ENCODE measurements around the gene U2AF1L4.

U2AF1L4 gene

DNA sequence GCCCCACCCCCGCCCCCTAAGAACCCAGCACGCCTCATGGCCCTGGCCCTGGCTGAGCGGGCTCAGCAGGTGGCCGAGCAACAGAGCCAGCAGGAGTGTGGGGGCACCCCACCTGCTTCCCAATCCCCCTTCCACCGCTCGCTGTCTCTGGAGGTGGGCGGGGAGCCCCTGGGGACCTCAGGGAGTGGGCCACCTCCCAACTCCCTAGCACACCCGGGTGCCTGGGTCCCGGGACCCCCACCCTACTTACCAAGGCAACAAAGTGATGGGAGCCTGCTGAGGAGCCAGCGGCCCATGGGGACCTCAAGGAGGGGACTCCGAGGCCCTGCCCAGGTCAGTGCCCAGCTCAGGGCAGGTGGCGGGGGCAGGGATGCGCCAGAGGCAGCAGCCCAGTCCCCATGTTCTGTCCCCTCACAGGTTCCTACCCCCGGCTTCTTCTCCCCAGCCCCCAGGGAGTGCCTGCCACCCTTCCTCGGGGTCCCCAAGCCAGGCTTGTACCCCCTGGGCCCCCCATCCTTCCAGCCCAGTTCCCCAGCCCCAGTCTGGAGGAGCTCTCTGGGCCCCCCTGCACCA lies 42.1 kb upstream of the U2AF1L4 start:
- Histone ChIP-seq H3K36me3 (ENCODE audit: insufficient read depth, low read length) (peaks cover 5% of the 10 kb centered on the region; the same call in 1 of the 2 replicates), H4K20me1 (ENCODE audit: insufficient read depth, low read length, poor library complexity, severe bottlenecking) (peaks cover 3% of the 10 kb centered on the region), H3K9me3 (ENCODE audit: insufficient read depth, low read depth, low read length) (no peaks in the 10 kb centered on the region), H3K4me1 (ENCODE audit: insufficient read depth, low read length, poor library complexity, severe bottlenecking) (no peaks in the 10 kb centered on the region), H3K9me2 (replicated peaks; ENCODE audit: low read depth, low read length) (no peaks in the 10 kb centered on the region), H3K4me2 (ENCODE audit: low read depth, low read length, poor library complexity, severe bottlenecking) (no peak overlapping the region), H3K4me3 (ENCODE audit: low read length, poor library complexity, severe bottlenecking) (no peak overlapping the region), H2AFZ (ENCODE audit: low read length) (no peak overlapping the region), H3K27me3 (ENCODE audit: insufficient read depth, low read length, poor library complexity, severe bottlenecking) (no peaks in the 10 kb centered on the region), H3K79me2 (ENCODE audit: insufficient read depth, low read length) (no peaks in the 10 kb centered on the region), H3F3A (ENCODE audit: low read depth) (no peaks in the 10 kb centered on the region), H3K9ac (ENCODE audit: low read depth, low read length, poor library complexity, severe bottlenecking) (no peak overlapping the region)
- TF ChIP-seq CTCF (conservative IDR thresholded peaks at IDR 0.05; ENCODE audit: low read length) (no peak), EZH2phosphoT487 (IDR thresholded peaks at IDR 0.05; ENCODE audit: borderline replicate concordance) (no peak)

GRCh38 chr19:35786299-35787160 lies 41.3 kb upstream of the U2AF1L4 start:
- Histone ChIP-seq H3K36me3 (ENCODE audit: insufficient read depth, low read length) (peaks cover 8% of the 10 kb centered on the region; the same call in 1 of the 2 replicates), H3K79me2 (ENCODE audit: insufficient read depth, low read length) (no peaks in the 10 kb centered on the region), H3K4me2 (ENCODE audit: low read depth, low read length, poor library complexity, severe bottlenecking) (no peak overlapping the region), H3K9ac (ENCODE audit: low read depth, low read length, poor library complexity, severe bottlenecking) (no peak overlapping the region), H3K4me3 (ENCODE audit: low read length, poor library complexity, severe bottlenecking) (no peak overlapping the region), H3K4me1 (ENCODE audit: insufficient read depth, low read length, poor library complexity, severe bottlenecking) (no peaks in the 10 kb centered on the region), H4K20me1 (ENCODE audit: insufficient read depth, low read length, poor library complexity, severe bottlenecking) (peaks cover 3% of the 10 kb centered on the region), H2AFZ (ENCODE audit: low read length) (no peak overlapping the region), H3K9me3 (ENCODE audit: insufficient read depth, low read depth, low read length) (no peaks in the 10 kb centered on the region), H3K9me2 (replicated peaks; ENCODE audit: low read depth, low read length) (no peaks in the 10 kb centered on the region), H3K27me3 (ENCODE audit: insufficient read depth, low read length, poor library complexity, severe bottlenecking) (no peaks in the 10 kb centered on the region), H3F3A (ENCODE audit: low read depth) (no peaks in the 10 kb centered on the region)
- no peak for TF ChIP-seq EZH2phosphoT487 (IDR thresholded peaks at IDR 0.05; ENCODE audit: borderline replicate concordance)
- TF ChIP-seq CTCF (conservative IDR thresholded peaks at IDR 0.05; ENCODE audit: low read length): no peak

DNA sequence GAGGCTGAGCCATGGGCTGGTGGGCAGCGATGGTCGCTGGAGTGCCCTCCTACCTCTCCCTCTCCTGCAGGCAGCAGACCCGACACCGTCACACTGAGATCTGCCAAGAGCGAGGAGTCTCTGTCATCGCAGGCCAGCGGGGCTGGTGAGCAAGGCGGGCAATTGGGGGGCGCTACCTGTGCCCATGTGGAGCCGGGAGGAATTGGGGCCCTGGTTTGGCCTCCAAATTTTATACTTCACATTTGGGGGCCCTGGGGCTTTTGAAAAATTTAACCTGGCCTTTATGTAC lies 40.1 kb upstream of the U2AF1L4 start:
- no peak overlapping the region for H2AFZ ChIP-seq (ENCODE audit: low read length)
- no peaks in the 10 kb centered on the region for H3K79me2 ChIP-seq (ENCODE audit: insufficient read depth, low read length)
- H3K9me3 ChIP-seq (ENCODE audit: insufficient read depth, low read depth, low read length): no peaks in the 10 kb centered on the region
- H3K27me3 ChIP-seq (ENCODE audit: insufficient read depth, low read length, poor library complexity, severe bottlenecking): no peaks in the 10 kb centered on the region
- no peak overlapping the region for H3K4me3 ChIP-seq (ENCODE audit: low read length, poor library complexity, severe bottlenecking)
- TF ChIP-seq EZH2phosphoT487 (IDR thresholded peaks at IDR 0.05; ENCODE audit: borderline replicate concordance): no peak
- TF ChIP-seq CTCF (conservative IDR thresholded peaks at IDR 0.05; ENCODE audit: low read length): no peak
- no peak overlapping the region for H3K4me2 ChIP-seq (ENCODE audit: low read depth, low read length, poor library complexity, severe bottlenecking)
- H4K20me1 ChIP-seq (ENCODE audit: insufficient read depth, low read length, poor library complexity, severe bottlenecking): peaks cover 3% of the 10 kb centered on the region
- no peak overlapping the region for H3K9ac ChIP-seq (ENCODE audit: low read depth, low read length, poor library complexity, severe bottlenecking)
- H3K4me1 ChIP-seq (ENCODE audit: insufficient read depth, low read length, poor library complexity, severe bottlenecking): no peaks in the 10 kb centered on the region
- no peaks in the 10 kb centered on the region for H3F3A ChIP-seq (ENCODE audit: low read depth)
- no peaks in the 10 kb centered on the region for H3K9me2 ChIP-seq (replicated peaks; ENCODE audit: low read depth, low read length)
- H3K36me3 ChIP-seq (ENCODE audit: insufficient read depth, low read length): peaks cover 15% of the 10 kb centered on the region; the same call in 1 of the 2 replicates

Data from Loucy (cell line).